ENCODE data around the gene LCN6. TPM values are rescaled to one million over a fixed set of nuclear protein-coding genes. Genes with fewer than 3 reads are reported as not detected.
"Not testable (repeated sequence)": the region's sequence is repeated elsewhere in the genome, so short reads cannot be mapped to it uniquely, and the experiment has no call there.

The LCN6 gene
- total and polyA plus RNA-seq, 9 of the 15 experiments (the other 6 are each of a cell fraction or from before 2014, with no cell fraction given): 0.10 to 0.45 (median 0.37) TPM; not detected in 5

- Histone ChIP-seq H3K9ac (ENCODE audit: insufficient read depth in 1 of 2, low read depth in 2 of 2, low read length in 2 of 2) (peak overlapping the region; percentile 47 to 79), H3K4me2 (ENCODE audit: insufficient read depth, low read length) (peak overlapping the region; percentile 12; the same call in 1 of the 2 replicates), H2AFZ (ENCODE audit: low read depth, low read length) (peak overlapping the region; percentile 64), H3K27ac (ENCODE audit: extremely low read depth, low read depth, low read length) (peak overlapping the region; percentile 72), H3K4me1 (replicated peaks in 1 of 2; ENCODE audit: control insufficient read depth in 2 of 2, insufficient read depth in 2 of 2, low read length in 2 of 2) (peaks cover 33 to 42% of the 10 kb centered on the region in 2 experiments)
- in situ Hi-C loops (cut with MboI): loop anchor here (25.0 kb wide), 1 partner anchor 452 kb away; the partner anchor contains the start of genes CYSRT1, RNF224, SLC34A3 and TUBB4B
- H3K4me3 ChIP-seq; ATAC-seq; BruUV-seq (replicated peaks); H3K79me2 ChIP-seq (ENCODE audit: control insufficient read depth, insufficient read depth, low read length); H3K9me3 ChIP-seq (replicated peaks; ENCODE audit: control insufficient read depth, insufficient read depth, low read depth, low read length); H3K36me3 ChIP-seq (ENCODE audit: control insufficient read depth, insufficient read depth, low read length); H3K9me1 ChIP-seq (ENCODE audit: control insufficient read depth, insufficient read depth, low read length); FAIRE-seq; H4K20me1 ChIP-seq (replicated peaks; ENCODE audit: control insufficient read depth, insufficient read depth, low read length); H3K27me3 ChIP-seq (ENCODE audit: control insufficient read depth in 2 of 2, insufficient read depth in 2 of 2, low read length in 2 of 2): not testable (repeated sequence)
- ChIA-PET CTCF (ENCODE audit: low intra/inter-chr PET ratio) (interaction anchor here (1.3 kb wide), 1 partner anchor 20 kb away, joined by 4 read pairs; no protein-coding TSS in a partner anchor), POLR2A (interaction anchor here (0.6 to 1.1 kb wide), 2 partner anchors 19 to 403 kb away, joined by 3 to 4 read pairs; partner anchors contain the start of gene SSNA1)
- peak in 1 of 4 experiments; percentile 52 for DNase-seq (ENCODE audit: extremely low read depth in 1 of 4, low spot score in 3 of 4)
- WGBS (ENCODE audit: insufficient coverage, low coverage, missing lambda C conversion rate): 21% methylated on average over 16 of the region's 23 CpGs
- intact Hi-C loops (cut with micrococcal nuclease): loop anchor here (2.0 to 10.0 kb wide), 3 partner anchors 55 to 459 kb away; partner anchors contain the start of genes C8G and TUBB4B
- TF ChIP-seq EGR1 (conservative IDR thresholded peaks at IDR 0.05): 0 out of 2 replicates have a peak, but pooled peaks have one; percentile 26
- TF ChIP-seq, protein P1, sequence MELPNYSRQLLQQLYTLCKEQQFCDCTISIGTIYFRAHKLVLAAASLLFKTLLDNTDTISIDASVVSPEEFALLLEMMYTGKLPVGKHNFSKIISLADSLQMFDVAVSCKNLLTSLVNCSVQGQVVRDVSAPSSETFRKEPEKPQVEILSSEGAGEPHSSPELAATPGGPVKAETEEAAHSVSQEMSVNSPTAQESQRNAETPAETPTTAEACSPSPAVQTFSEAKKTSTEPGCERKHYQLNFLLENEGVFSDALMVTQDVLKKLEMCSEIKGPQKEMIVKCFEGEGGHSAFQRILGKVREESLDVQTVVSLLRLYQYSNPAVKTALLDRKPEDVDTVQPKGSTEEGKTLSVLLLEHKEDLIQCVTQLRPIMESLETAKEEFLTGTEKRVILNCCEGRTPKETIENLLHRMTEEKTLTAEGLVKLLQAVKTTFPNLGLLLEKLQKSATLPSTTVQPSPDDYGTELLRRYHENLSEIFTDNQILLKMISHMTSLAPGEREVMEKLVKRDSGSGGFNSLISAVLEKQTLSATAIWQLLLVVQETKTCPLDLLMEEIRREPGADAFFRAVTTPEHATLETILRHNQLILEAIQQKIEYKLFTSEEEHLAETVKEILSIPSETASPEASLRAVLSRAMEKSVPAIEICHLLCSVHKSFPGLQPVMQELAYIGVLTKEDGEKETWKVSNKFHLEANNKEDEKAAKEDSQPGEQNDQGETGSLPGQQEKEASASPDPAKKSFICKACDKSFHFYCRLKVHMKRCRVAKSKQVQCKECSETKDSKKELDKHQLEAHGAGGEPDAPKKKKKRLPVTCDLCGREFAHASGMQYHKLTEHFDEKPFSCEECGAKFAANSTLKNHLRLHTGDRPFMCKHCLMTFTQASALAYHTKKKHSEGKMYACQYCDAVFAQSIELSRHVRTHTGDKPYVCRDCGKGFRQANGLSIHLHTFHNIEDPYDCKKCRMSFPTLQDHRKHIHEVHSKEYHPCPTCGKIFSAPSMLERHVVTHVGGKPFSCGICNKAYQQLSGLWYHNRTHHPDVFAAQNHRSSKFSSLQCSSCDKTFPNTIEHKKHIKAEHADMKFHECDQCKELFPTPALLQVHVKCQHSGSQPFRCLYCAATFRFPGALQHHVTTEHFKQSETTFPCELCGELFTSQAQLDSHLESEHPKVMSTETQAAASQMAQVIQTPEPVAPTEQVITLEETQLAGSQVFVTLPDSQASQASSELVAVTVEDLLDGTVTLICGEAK (IDR thresholded peaks at IDR 0.05): 0 out of 2 replicates have a peak, but pooled peaks have one; percentile 31
- TF ChIP-seq, protein P1 (CRISPR knock-in tag; IDR thresholded peaks at IDR 0.05): not testable (repeated sequence)
- peak; percentile 17; the same call in 1 of the 2 replicates for TF ChIP-seq ZFX (CRISPR knock-in tag; IDR thresholded peaks at IDR 0.05)
- peak in 1 of 3 experiments; percentile 8; a peak in 1 of 6 replicates for TF ChIP-seq ZBTB11 (CRISPR knock-in tag; IDR thresholded peaks at IDR 0.05)
- 0 out of 2 replicates have a peak, but pooled peaks have one; percentile 17 for TF ChIP-seq DPF2 (IDR thresholded peaks at IDR 0.05)
- peak; percentile 27; the same call in 1 of the 2 replicates for TF ChIP-seq MIER1 (IDR thresholded peaks at IDR 0.05; ENCODE audit: low read depth)
Measured at GRCh38 chr9:136785565-136786355, 37.4 kb upstream of the LCN6 start.

Measured in K562 (cell line).